NCI-H748 (cell line): ENCODE data around the gene RAB11FIP5.
A peak's percentile ranks its signal among the peaks of the same experiment; 100 is the strongest.
"Not testable (repeated sequence)": the region's sequence is repeated elsewhere in the genome, so short reads cannot be mapped to it uniquely, and the experiment has no call there.

ENCODE experiments used
- DNase-seq: peaks from one replicate; lab custom pipeline; 2025; ENCODE audit not compliant: unreplicated experiment; lab: John Stamatoyannopoulos, UW

The RAB11FIP5 gene

GRCh38 chr2:73112913-73113854 is at the start of gene RAB11FIP5:
RAB11FIP5 (minus strand) TSS chr2:73112948; CDS start chr2:73112777, 171 bp downstream.
- DNase-seq, result peak; percentile 66

GRCh38 chr2:73156539-73157124 is 43.9 kb upstream of the RAB11FIP5 start:
- DNase-seq, result no peak

GRCh38 chr2:73142937-73143336 is 30.2 kb upstream of the RAB11FIP5 start:
- no peak for DNase-seq

GRCh38 chr2:73141896-73142295 is 29.1 kb upstream of the RAB11FIP5 start:
- DNase-seq, result no peak

GRCh38 chr2:73135236-73135635 is 22.5 kb upstream of the RAB11FIP5 start:
- DNase-seq, result no peak

- DNase-seq, result no peak
Measured at GRCh38 chr2:73134471-73134870, 21.7 kb upstream of the RAB11FIP5 start.

- DNase-seq, result no peak
Measured at GRCh38 chr2:73133566-73134197, 20.9 kb upstream of the RAB11FIP5 start.

GRCh38 chr2:73131807-73132206 is 19.1 kb upstream of the RAB11FIP5 start:
- no peak for DNase-seq

- DNase-seq, result no peak
Measured at GRCh38 chr2:73130790-73131189, 18.0 kb upstream of the RAB11FIP5 start.

- no peak for DNase-seq
Measured at GRCh38 chr2:73128841-73129535, 16.2 kb upstream of the RAB11FIP5 start.

- DNase-seq, result no peak
Measured at GRCh38 chr2:73122536-73122935, 9.8 kb upstream of the RAB11FIP5 start.

GRCh38 chr2:73119611-73120239 is 7.0 kb upstream of the RAB11FIP5 start:
- DNase-seq, result not testable (repeated sequence)

- DNase-seq, result no peak
Measured at GRCh38 chr2:73117441-73117840, 4.7 kb upstream of the RAB11FIP5 start.

GRCh38 chr2:73116182-73116960 is 3.6 kb upstream of the RAB11FIP5 start:
- DNase-seq, result no peak

- DNase-seq, result peak; percentile 19
Measured at GRCh38 chr2:73114273-73114867, 1.6 kb upstream of the RAB11FIP5 start.

GRCh38 chr2:73112026-73112912 is 479 bp downstream of the RAB11FIP5 start:
- DNase-seq, result peak; percentile 48

- peak; percentile 29 for DNase-seq
Measured at GRCh38 chr2:73111073-73112025, 1.4 kb downstream of the RAB11FIP5 start.
